ENCODE measurements around the gene HUNK.

Gene HUNK

DNA sequence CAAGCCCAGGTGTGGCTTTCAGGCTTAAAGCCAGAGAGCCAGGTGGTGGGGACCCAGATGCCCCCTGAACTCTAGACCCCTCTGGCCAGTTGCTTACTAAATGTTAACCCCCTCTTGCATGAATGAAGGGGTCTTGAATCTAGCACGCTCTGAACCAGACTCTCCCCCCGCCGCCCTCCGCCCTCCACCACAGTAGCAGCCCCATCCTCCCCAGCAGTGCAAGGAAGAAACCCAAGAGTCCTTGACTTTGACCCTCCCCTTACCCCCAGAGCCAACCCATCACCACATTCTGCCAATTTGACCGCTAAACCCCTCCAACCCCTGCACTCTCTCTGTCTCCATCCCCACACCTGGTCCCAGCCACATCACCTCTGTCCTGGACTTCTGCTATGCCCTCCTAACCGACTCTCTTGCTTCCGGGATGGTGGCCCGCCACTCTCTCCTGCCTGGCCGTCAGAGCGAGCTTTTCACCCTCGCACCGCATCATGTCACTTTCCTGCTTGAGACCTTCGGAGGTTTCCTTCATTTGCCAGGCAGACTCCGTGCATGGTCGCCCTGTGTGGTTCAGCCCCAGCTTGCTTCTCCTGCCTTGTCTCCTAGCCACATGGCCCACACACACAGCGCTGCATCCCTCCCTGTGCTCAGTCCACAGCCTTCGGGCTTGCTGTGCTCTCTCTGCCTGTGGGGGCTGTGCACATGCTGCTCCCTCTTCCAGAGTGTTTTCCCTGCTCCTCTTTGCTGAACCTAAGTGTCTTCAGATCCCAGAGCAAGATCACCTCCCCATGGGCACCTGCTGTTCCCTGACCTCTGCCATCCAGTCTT, 113.4 kb downstream of the HUNK start:
- TF ChIP-seq, protein P1, sequence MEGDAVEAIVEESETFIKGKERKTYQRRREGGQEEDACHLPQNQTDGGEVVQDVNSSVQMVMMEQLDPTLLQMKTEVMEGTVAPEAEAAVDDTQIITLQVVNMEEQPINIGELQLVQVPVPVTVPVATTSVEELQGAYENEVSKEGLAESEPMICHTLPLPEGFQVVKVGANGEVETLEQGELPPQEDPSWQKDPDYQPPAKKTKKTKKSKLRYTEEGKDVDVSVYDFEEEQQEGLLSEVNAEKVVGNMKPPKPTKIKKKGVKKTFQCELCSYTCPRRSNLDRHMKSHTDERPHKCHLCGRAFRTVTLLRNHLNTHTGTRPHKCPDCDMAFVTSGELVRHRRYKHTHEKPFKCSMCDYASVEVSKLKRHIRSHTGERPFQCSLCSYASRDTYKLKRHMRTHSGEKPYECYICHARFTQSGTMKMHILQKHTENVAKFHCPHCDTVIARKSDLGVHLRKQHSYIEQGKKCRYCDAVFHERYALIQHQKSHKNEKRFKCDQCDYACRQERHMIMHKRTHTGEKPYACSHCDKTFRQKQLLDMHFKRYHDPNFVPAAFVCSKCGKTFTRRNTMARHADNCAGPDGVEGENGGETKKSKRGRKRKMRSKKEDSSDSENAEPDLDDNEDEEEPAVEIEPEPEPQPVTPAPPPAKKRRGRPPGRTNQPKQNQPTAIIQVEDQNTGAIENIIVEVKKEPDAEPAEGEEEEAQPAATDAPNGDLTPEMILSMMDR (IDR thresholded peaks at IDR 0.05; ENCODE audit: low read depth, low read length) = no peak
- no peak overlapping the region for H3K4me3 ChIP-seq (ENCODE audit: low read depth, low read length)

DNA sequence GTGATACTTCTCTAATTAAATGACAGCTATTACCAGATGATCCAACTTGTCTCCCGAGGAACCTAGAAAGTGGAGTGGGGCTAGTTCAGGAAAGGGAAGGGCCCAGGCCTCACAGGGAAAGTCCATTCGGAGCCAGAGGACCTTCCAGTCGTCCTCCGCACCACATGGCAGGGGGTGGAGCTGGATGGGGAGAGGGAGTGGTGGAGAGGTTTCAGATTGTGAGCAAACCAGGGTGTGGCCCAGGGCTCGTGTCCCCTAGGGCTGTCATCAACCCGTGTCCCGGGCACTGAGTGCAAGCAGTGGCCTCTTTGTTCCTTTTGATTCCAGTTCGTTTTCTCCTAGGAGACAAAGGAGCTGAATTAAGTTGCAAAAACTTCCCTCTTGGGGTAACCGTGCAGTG, 114.9 kb downstream of the HUNK start:
- no peak overlapping the region for H3K4me3 ChIP-seq (ENCODE audit: low read depth, low read length)
- TF ChIP-seq, protein P1 (IDR thresholded peaks at IDR 0.05; ENCODE audit: low read depth, low read length) = no peak

- H3K4me3 ChIP-seq (ENCODE audit: low read depth, low read length) = no peak overlapping the region
- TF ChIP-seq, protein P1 (IDR thresholded peaks at IDR 0.05; ENCODE audit: low read depth, low read length) = no peak
These were observed 115.9 kb downstream of the HUNK start for GRCh38 chr21:31988492-31989290.

DNA sequence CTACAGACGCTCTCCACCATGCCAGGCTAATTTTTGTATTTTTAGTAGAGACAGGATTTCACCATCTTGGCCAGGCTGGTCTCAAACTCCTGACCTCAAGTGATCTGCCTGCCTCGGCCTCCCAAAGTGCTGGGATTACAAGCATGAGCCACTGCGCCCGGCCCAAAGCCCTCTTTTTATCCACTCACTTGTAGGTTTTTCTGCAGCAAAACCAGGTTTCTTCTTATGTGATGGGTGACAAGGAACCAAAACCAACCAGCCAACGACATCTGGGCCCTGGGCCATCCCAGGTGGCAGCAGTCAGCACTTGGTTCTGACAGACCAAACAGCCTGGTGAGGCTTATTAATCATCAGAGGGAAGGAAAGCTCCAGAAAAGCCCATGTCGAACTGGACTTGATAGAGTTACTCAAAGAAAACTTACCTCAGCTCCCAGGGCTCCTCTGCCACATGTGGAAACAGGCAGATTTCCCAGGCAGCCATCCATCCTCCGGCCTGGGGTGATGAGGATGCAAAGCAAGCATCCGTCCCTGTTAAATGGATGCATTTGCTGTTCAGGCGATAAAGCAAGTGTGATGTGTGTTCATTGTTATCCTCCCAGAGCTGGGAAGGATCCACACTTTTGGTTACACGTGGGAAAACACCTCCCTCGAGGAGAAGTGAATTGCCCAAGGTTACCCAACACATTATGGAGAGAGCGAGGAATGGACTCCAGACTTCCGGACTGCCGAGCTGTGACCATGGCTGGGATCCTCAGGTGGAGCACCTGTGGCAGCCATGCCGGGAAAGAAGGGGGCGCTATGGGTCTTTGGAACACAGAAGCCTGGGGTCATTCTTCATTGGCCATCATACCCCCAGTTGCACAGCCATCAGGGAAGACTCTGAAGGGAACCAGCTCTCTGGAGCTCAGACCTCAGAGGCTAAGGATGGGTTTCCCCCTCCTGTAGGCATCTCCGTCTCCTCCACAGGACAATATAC, 118.8 kb downstream of the HUNK start:
- no peak overlapping the region for H3K4me3 ChIP-seq (ENCODE audit: low read depth, low read length)
- TF ChIP-seq, protein P1 (IDR thresholded peaks at IDR 0.05; ENCODE audit: low read depth, low read length) = no peak

GRCh38 chr21:31992391-31992790, 119.6 kb downstream of the HUNK start:
- TF ChIP-seq, protein P1 (IDR thresholded peaks at IDR 0.05; ENCODE audit: low read depth, low read length) = no peak
- H3K4me3 ChIP-seq (ENCODE audit: low read depth, low read length) = no peak overlapping the region

DNA sequence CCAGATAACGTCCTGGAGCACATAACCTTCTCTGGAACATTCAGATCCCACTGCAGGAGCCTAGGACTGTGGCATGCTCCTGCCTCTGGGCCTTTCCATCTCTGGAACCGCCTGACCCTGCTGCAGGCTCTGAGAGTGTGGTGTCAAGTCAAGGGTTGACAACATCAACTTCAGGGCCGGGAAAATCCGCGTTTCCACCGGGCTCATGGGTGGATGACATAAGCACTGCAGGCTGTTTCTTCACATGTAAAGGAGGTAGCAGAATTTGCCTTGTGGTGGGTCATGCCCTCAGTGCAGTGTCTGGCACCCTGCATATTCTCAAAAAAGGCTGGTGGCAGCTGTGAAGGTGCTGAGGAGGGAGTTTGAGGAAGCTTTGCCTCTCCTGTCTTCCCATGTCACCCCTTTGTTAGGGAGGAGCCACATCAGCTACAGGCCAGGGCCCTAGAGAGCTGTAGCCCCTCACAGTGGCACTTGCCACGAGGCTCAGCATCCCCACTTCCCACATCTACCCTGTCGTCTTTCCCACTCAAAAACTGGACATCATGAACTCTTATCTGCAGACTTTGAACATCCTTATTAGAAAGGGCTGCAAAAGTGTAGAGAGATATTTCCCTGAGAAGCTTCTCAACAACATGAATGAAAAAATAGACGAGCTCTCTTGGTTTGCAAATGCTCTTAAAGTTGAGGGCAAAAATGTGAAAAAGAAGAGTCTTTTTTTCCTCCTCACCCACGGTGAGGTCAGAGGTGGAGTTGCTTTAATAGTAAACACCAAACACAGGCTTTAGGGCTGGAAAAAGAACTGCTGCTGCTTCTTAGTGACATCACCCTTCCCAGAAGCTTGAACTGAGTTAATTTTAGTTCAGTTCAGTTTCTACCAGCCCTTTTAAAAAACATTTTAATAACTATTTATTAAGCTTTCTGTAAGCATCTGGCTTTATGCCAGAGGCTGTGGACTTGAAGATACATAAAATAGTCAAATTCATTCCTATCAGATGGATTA, 121.3 kb downstream of the HUNK start:
- TF ChIP-seq, protein P1 (IDR thresholded peaks at IDR 0.05; ENCODE audit: low read depth, low read length) = no peak

More for the DNA sequence above, 121.3 kb downstream of the HUNK start:
- no peak overlapping the region for H3K4me3 ChIP-seq (ENCODE audit: low read depth, low read length)
